CD4-positive, alpha-beta memory T cell (primary cell): ENCODE results near the gene ZFP36L1. TPM values are rescaled to one million over a fixed set of nuclear protein-coding genes. Genes with fewer than 3 reads are reported as not detected.

ENCODE experiments used
- CTCF ChIA-PET: fragments of 350-600 bp; sonication (Branson Sonifier 250); formaldehyde crosslinking; loops from one replicate; lab custom pipeline; 2021; ENCODE audit warnings: inconsistent platforms; ENCODE audit not compliant: partially characterized antibody; lab: Charles Lee
- POLR2A ChIA-PET: fragments of 350-600 bp; sonication (Branson Sonifier 250); formaldehyde crosslinking; loops from one replicate; lab custom pipeline; 2021; ENCODE audit not compliant: partially characterized antibody; lab: Charles Lee
- DNase-seq, 5 donors: peaks; one replicate each; pipeline versions ENCODE4 v3.0.0 to v3.0.0-alpha.2; 2020 to 2022; ENCODE audit warnings: mixed read lengths in 1 of 5
- H3K27ac ChIP-seq: one replicate; pipeline ENCODE4 v1.7.0; 2013; ENCODE audit warnings: low read depth, low read length
- H3K27me3 ChIP-seq: 2 replicates; pipeline ENCODE4 v1.7.0; 2013; ENCODE audit warnings: mild to moderate bottlenecking, low read length, moderate library complexity; ENCODE audit not compliant: insufficient read depth
- H3K36me3 ChIP-seq: 2 replicates; pipeline ENCODE4 v1.7.0; 2013; ENCODE audit warnings: mild to moderate bottlenecking, low read length, moderate library complexity; ENCODE audit not compliant: insufficient read depth
- H3K4me1 ChIP-seq: 2 replicates; pipeline ENCODE4 v1.7.0; 2013; ENCODE audit warnings: mild to moderate bottlenecking, low read length, moderate library complexity; ENCODE audit not compliant: insufficient read depth
- H3K4me3 ChIP-seq, 2 donors: one replicate each; pipeline ENCODE4 v1.7.0; 2013; ENCODE audit warnings: low read length in 2 of 2, mild to moderate bottlenecking in 1 of 2
- H3K9me3 ChIP-seq, 2 donors: one replicate each; pipeline ENCODE4 v1.7.0; 2013; ENCODE audit warnings: low read length in 2 of 2, control low read depth in 1 of 2; ENCODE audit not compliant: control insufficient read depth in 1 of 2
- H3K27ac Mint-ChIP-seq, 7 donors: one replicate each; pipeline ENCODE4 v1.8.0; 2020 to 2021; ENCODE audit warnings: mixed read lengths in 7 of 7, mild to moderate bottlenecking in 6 of 7, inconsistent platforms in 3 of 7, moderate library complexity in 3 of 7
- H3K27me3 Mint-ChIP-seq, 2 donors: one replicate each; pipeline ENCODE4 v1.8.0; 2020 to 2021; ENCODE audit warnings: mixed read lengths in 2 of 2
- H3K36me3 Mint-ChIP-seq, 2 donors: one replicate each; pipeline ENCODE4 v1.8.0; 2020 to 2021; ENCODE audit warnings: mixed read lengths in 2 of 2, inconsistent platforms in 1 of 2, mild to moderate bottlenecking in 1 of 2
- H3K4me1 Mint-ChIP-seq, 4 donors: one replicate each; pipeline ENCODE4 v1.8.0; 2020 to 2021; ENCODE audit warnings: mixed read lengths in 4 of 4, mild to moderate bottlenecking in 1 of 4
- H3K4me3 Mint-ChIP-seq, 8 donors: one replicate each; pipeline ENCODE4 v1.8.0; 2020 to 2021; ENCODE audit warnings: mixed read lengths in 8 of 8, mild to moderate bottlenecking in 7 of 8, moderate library complexity in 6 of 8, inconsistent platforms in 3 of 8
- H3K9me3 Mint-ChIP-seq, 8 donors: one replicate each; pipeline ENCODE4 v1.8.0; 2020 to 2021; ENCODE audit warnings: mixed read lengths in 8 of 8, mild to moderate bottlenecking in 5 of 8, inconsistent platforms in 3 of 8, moderate library complexity in 1 of 8
- intact Hi-C: fragments of 100-400 bp; cut with micrococcal nuclease; formaldehyde crosslinking; loops from one replicate; pipeline ENCODE4 v1.15.1; 2023
- polyA plus RNA-seq, 2 donors: library from polyadenylated mRNA; unstranded; fragments of 300-500 nt; fragmentation: Illumina TruSeq; gene quantifications; one replicate each; pipeline ENCODE4 v1.2.3, GENCODE V29; 2021
- total RNA-seq, 2 experiments: library from RNA; stranded (reverse); gene quantifications; one replicate each; pipeline ENCODE4 v1.2.3, GENCODE V29; 2021

The ZFP36L1 gene
- total and polyA plus RNA-seq, 4 experiments from 2014 or later: 60.3 to 242 (median 177) TPM

- intact Hi-C loops: no loop called here
- H3K27ac ChIP-seq: no peak overlapping the region
- Mint-ChIP-seq H3K9me3 (peaks cover 0 to 5% (median 0%) of the 10 kb centered on the region in 8 donors), H3K27ac (peak overlapping the region in 4 of 7 donors; percentile 6 to 48 (median 27)), H3K4me3 (peak overlapping the region in 1 of 8 donors; percentile 11), H3K4me1 (peaks cover 63 to 98% (median 77%) of the 10 kb centered on the region in 4 donors), H3K36me3 (peaks cover 0 to 2% of the 10 kb centered on the region in 2 donors), H3K27me3 (no peaks in the 10 kb centered on the region)
- H3K4me3 ChIP-seq: no peak overlapping the region
- no peaks in the 10 kb centered on the region for H3K27me3 ChIP-seq
- H3K4me1 ChIP-seq: peaks cover 90% of the 10 kb centered on the region
- ChIA-PET POLR2A (interaction anchor here (1.0 to 28.0 kb wide), 5 partner anchors 13 to 492 kb away, joined by 3 to 997 read pairs (median 5); partner anchors contain the start of gene ZFP36L1), CTCF (interaction anchor here (0.6 to 6.6 kb wide), 8 partner anchors 15 to 367 kb away, joined by 3 to 46 read pairs (median 4); partner anchors contain the start of gene ZFP36L1)
- no peaks in the 10 kb centered on the region for H3K36me3 ChIP-seq
- H3K9me3 ChIP-seq: no peaks in the 10 kb centered on the region
- DNase-seq: no peak
These were observed 17.2 kb downstream of the ZFP36L1 start for GRCh38 chr14:68775614-68776126.

GRCh38 chr14:68774771-68775613 is 17.9 kb downstream of the ZFP36L1 start:
- no peaks in the 10 kb centered on the region for H3K27me3 ChIP-seq
- no peaks in the 10 kb centered on the region for H3K9me3 ChIP-seq
- Mint-ChIP-seq H3K36me3 (peaks cover 0 to 2% of the 10 kb centered on the region in 2 donors), H3K4me3 (peak overlapping the region in 1 of 8 donors; percentile 20), H3K9me3 (peaks cover 0 to 5% (median 0%) of the 10 kb centered on the region in 8 donors), H3K27me3 (no peaks in the 10 kb centered on the region), H3K27ac (peak overlapping the region in 5 of 7 donors; percentile 46 to 84 (median 57)), H3K4me1 (peaks cover 62 to 98% (median 77%) of the 10 kb centered on the region in 4 donors)
- no peak for DNase-seq
- POLR2A ChIA-PET: interaction anchor here (1.2 to 28.0 kb wide), 5 partner anchors 14 to 268 kb away, joined by 3 to 997 read pairs (median 8); partner anchors contain the start of gene ZFP36L1
- H3K4me3 ChIP-seq: no peak overlapping the region
- no peaks in the 10 kb centered on the region for H3K36me3 ChIP-seq
- CTCF ChIA-PET: interaction anchor here (0.8 to 6.6 kb wide), 6 partner anchors 15 to 149 kb away, joined by 3 to 46 read pairs (median 5); partner anchors contain the start of gene ZFP36L1
- intact Hi-C loops: no loop called here
- no peak overlapping the region for H3K27ac ChIP-seq
- H3K4me1 ChIP-seq: peaks cover 90% of the 10 kb centered on the region

GRCh38 chr14:68772761-68773381 is 20.0 kb downstream of the ZFP36L1 start:
- peak overlapping the region; percentile 16 for H3K27ac ChIP-seq

GRCh38 chr14:68771631-68772030 is 21.2 kb downstream of the ZFP36L1 start:
- H3K27ac ChIP-seq: peak overlapping the region; percentile 37
- no peaks in the 10 kb centered on the region for H3K9me3 ChIP-seq
- intact Hi-C loops: no loop called here
- no peaks in the 10 kb centered on the region for H3K27me3 Mint-ChIP-seq
- peaks cover 47 to 86% (median 57%) of the 10 kb centered on the region in 4 donors for H3K4me1 Mint-ChIP-seq
- peaks cover 70% of the 10 kb centered on the region for H3K4me1 ChIP-seq
- peak in 3 of 5 donors; percentile 26 to 35 (median 33) for DNase-seq
- H3K36me3 ChIP-seq: no peaks in the 10 kb centered on the region
- peak overlapping the region; percentile 66 to 90 (median 88) for H3K27ac Mint-ChIP-seq
- peak overlapping the region; percentile 14 to 37 for H3K4me3 ChIP-seq
- no peaks in the 10 kb centered on the region for H3K27me3 ChIP-seq
- ChIA-PET CTCF (interaction anchor here (1.1 to 6.6 kb wide), 6 partner anchors 9 to 527 kb away, joined by 3 to 46 read pairs (median 5); partner anchors contain the start of gene ZFP36L1), POLR2A (interaction anchor here (0.8 to 28.0 kb wide), 15 partner anchors 9 to 488 kb away, joined by 3 to 997 read pairs (median 5); partner anchors contain the start of gene ZFP36L1)
- peaks cover 0 to 2% of the 10 kb centered on the region in 2 donors for H3K36me3 Mint-ChIP-seq
- peaks cover 0 to 5% (median 0%) of the 10 kb centered on the region in 8 donors for H3K9me3 Mint-ChIP-seq
- H3K4me3 Mint-ChIP-seq: peak overlapping the region in 7 of 8 donors; percentile 68 to 89 (median 77)

More at GRCh38 chr14:68772761-68773381, 20.0 kb downstream of the ZFP36L1 start:
- no peaks in the 10 kb centered on the region for H3K36me3 ChIP-seq
- Mint-ChIP-seq H3K27me3 (no peaks in the 10 kb centered on the region), H3K36me3 (peaks cover 0 to 2% of the 10 kb centered on the region in 2 donors), H3K4me1 (peaks cover 48 to 88% (median 59%) of the 10 kb centered on the region in 4 donors), H3K27ac (peak overlapping the region; percentile 80 to 97 (median 89)), H3K9me3 (peaks cover 0 to 5% (median 0%) of the 10 kb centered on the region in 8 donors), H3K4me3 (peak overlapping the region in 7 of 8 donors; percentile 2 to 72 (median 51))
- no peaks in the 10 kb centered on the region for H3K9me3 ChIP-seq
- POLR2A ChIA-PET: interaction anchor here (1.0 to 28.0 kb wide), 14 partner anchors 10 to 489 kb away, joined by 3 to 997 read pairs (median 6); partner anchors contain the start of gene ZFP36L1
- H3K27me3 ChIP-seq: no peaks in the 10 kb centered on the region
- CTCF ChIA-PET: interaction anchor here (2.1 to 6.6 kb wide), 3 partner anchors 8 to 17 kb away, joined by 4 to 46 read pairs (median 15); partner anchors contain the start of gene ZFP36L1
- H3K4me1 ChIP-seq: peaks cover 69% of the 10 kb centered on the region
- no peak overlapping the region for H3K4me3 ChIP-seq
- DNase-seq: peak in 2 of 5 donors; percentile 29 to 33
- intact Hi-C loops: no loop called here

GRCh38 chr14:68770553-68771286 is 22.1 kb downstream of the ZFP36L1 start:
- H3K9me3 ChIP-seq: no peaks in the 10 kb centered on the region
- intact Hi-C loops: no loop called here
- H3K27me3 ChIP-seq: no peaks in the 10 kb centered on the region
- DNase-seq: peak in 1 of 5 donors; percentile 20
- Mint-ChIP-seq H3K9me3 (peaks cover 0 to 5% (median 0%) of the 10 kb centered on the region in 8 donors), H3K36me3 (peaks cover 0 to 2% of the 10 kb centered on the region in 2 donors), H3K27me3 (no peaks in the 10 kb centered on the region), H3K4me1 (peaks cover 42 to 83% (median 56%) of the 10 kb centered on the region in 4 donors), H3K4me3 (peak overlapping the region in 7 of 8 donors; percentile 68 to 89 (median 77)), H3K27ac (peak overlapping the region in 5 of 7 donors; percentile 66 to 89 (median 88))
- H3K4me3 ChIP-seq: no peak overlapping the region
- H3K4me1 ChIP-seq: peaks cover 65% of the 10 kb centered on the region
- no peak overlapping the region for H3K27ac ChIP-seq
- POLR2A ChIA-PET: interaction anchor here (0.8 to 28.0 kb wide), 8 partner anchors 14 to 485 kb away, joined by 3 to 997 read pairs (median 11); partner anchors contain the start of gene ZFP36L1
- H3K36me3 ChIP-seq: no peaks in the 10 kb centered on the region
- CTCF ChIA-PET: interaction anchor here (1.1 to 6.6 kb wide), 5 partner anchors 10 to 526 kb away, joined by 3 to 46 read pairs (median 6); partner anchors contain the start of gene ZFP36L1

- peak overlapping the region in 2 of 8 donors; percentile 26 to 46 for H3K4me3 Mint-ChIP-seq
- peak in 1 of 5 donors; percentile 33 for DNase-seq
- peaks cover 0 to 5% (median 0%) of the 10 kb centered on the region in 8 donors for H3K9me3 Mint-ChIP-seq
- ChIA-PET CTCF (no interaction called here), POLR2A (interaction anchor here (3.0 to 28.0 kb wide), 2 partner anchors 19 to 50 kb away, joined by 12 to 997 read pairs; partner anchors contain the start of gene ZFP36L1)
- no peaks in the 10 kb centered on the region for H3K36me3 Mint-ChIP-seq
- peak overlapping the region in 1 of 7 donors; percentile 69 for H3K27ac Mint-ChIP-seq
- H3K27me3 Mint-ChIP-seq: no peaks in the 10 kb centered on the region
- Histone ChIP-seq H3K27me3 (no peaks in the 10 kb centered on the region), H3K27ac (no peak overlapping the region), H3K36me3 (no peaks in the 10 kb centered on the region), H3K9me3 (no peaks in the 10 kb centered on the region), H3K4me3 (no peak overlapping the region), H3K4me1 (peaks cover 64% of the 10 kb centered on the region)
- intact Hi-C loops: no loop called here
- H3K4me1 Mint-ChIP-seq: peaks cover 42 to 83% (median 56%) of the 10 kb centered on the region in 4 donors
These were observed 22.8 kb downstream of the ZFP36L1 start for GRCh38 chr14:68770051-68770450.
